ENCODE data around the gene CDK17. TPM values are rescaled to one million over a fixed set of nuclear protein-coding genes. Genes with fewer than 3 reads are reported as not detected.

Gene CDK17
- polyA plus RNA-seq, 3 donors from 2014 or later = 27.2 to 64.0 (median 52.7) TPM

- no peak overlapping the region for H3K4me3 Mint-ChIP-seq
- DNase-seq = no peak
- no peaks in the 10 kb centered on the region for H3K9me3 Mint-ChIP-seq
- peaks cover 0 to 8% (median 8%) of the 10 kb centered on the region in 3 donors for H3K27me3 Mint-ChIP-seq (ENCODE audit: low read depth in 3 of 3)
- H3K36me3 Mint-ChIP-seq = peaks cover 0 to 16% (median 12%) of the 10 kb centered on the region in 3 donors
- peaks cover 17 to 24% of the 10 kb centered on the region in 2 donors for H3K4me1 Mint-ChIP-seq
- no peak overlapping the region for H3K27ac Mint-ChIP-seq
Measured at GRCh38 chr12:96256672-96257361, 143.4 kb downstream of the CDK17 start.

GRCh38 chr12:96255077-96255476 is 145.2 kb downstream of the CDK17 start:
- Mint-ChIP-seq H3K9me3 (no peaks in the 10 kb centered on the region), H3K36me3 (peaks cover 7 to 24% (median 19%) of the 10 kb centered on the region in 3 donors), H3K27me3 (ENCODE audit: low read depth in 3 of 3) (peaks cover 0 to 13% (median 10%) of the 10 kb centered on the region in 3 donors), H3K4me3 (no peak overlapping the region), H3K27ac (peak overlapping the region in 4 of 6 donors; percentile 66 to 83 (median 70)), H3K4me1 (peaks cover 26 to 29% of the 10 kb centered on the region in 2 donors)
- DNase-seq = no peak

GRCh38 chr12:96250119-96250685 is 150.0 kb downstream of the CDK17 start:
- Mint-ChIP-seq H3K27ac (peak overlapping the region; percentile 60 to 92 (median 77)), H3K4me3 (peak overlapping the region in 1 of 5 donors; percentile 34), H3K4me1 (peaks cover 44 to 56% of the 10 kb centered on the region in 2 donors), H3K9me3 (no peaks in the 10 kb centered on the region), H3K27me3 (ENCODE audit: low read depth in 3 of 3) (peaks cover 2 to 25% (median 8%) of the 10 kb centered on the region in 3 donors), H3K36me3 (peaks cover 21 to 40% (median 31%) of the 10 kb centered on the region in 3 donors)
- DNase-seq = no peak

- H3K36me3 Mint-ChIP-seq = peaks cover 21 to 40% (median 28%) of the 10 kb centered on the region in 3 donors
- H3K4me3 Mint-ChIP-seq = peak overlapping the region in 2 of 5 donors; percentile 34 to 46
- peak overlapping the region; percentile 60 to 92 (median 77) for H3K27ac Mint-ChIP-seq
- no peak for DNase-seq
- H3K9me3 Mint-ChIP-seq = no peaks in the 10 kb centered on the region
- peaks cover 47 to 60% of the 10 kb centered on the region in 2 donors for H3K4me1 Mint-ChIP-seq
- H3K27me3 Mint-ChIP-seq (ENCODE audit: low read depth in 3 of 3) = peaks cover 5 to 20% (median 6%) of the 10 kb centered on the region in 3 donors
Measured at GRCh38 chr12:96249196-96250118, 150.8 kb downstream of the CDK17 start.

GRCh38 chr12:96248136-96248931 is 151.9 kb downstream of the CDK17 start:
- peaks cover 50 to 70% of the 10 kb centered on the region in 2 donors for H3K4me1 Mint-ChIP-seq
- H3K27ac Mint-ChIP-seq = peak overlapping the region in 3 of 6 donors; percentile 64 to 75 (median 65)
- H3K4me3 Mint-ChIP-seq = no peak overlapping the region
- no peak for DNase-seq
- peaks cover 21 to 40% (median 28%) of the 10 kb centered on the region in 3 donors for H3K36me3 Mint-ChIP-seq
- no peaks in the 10 kb centered on the region for H3K9me3 Mint-ChIP-seq
- peaks cover 4 to 20% (median 6%) of the 10 kb centered on the region in 3 donors for H3K27me3 Mint-ChIP-seq (ENCODE audit: low read depth in 3 of 3)

GRCh38 chr12:96247563-96247962 is 152.7 kb downstream of the CDK17 start:
- Mint-ChIP-seq H3K36me3 (peaks cover 21 to 40% (median 26%) of the 10 kb centered on the region in 3 donors), H3K9me3 (no peaks in the 10 kb centered on the region)

GRCh38 chr12:96246926-96247505 is 153.2 kb downstream of the CDK17 start:
- peak overlapping the region in 5 of 6 donors; percentile 25 to 80 (median 71) for H3K27ac Mint-ChIP-seq
- no peak overlapping the region for H3K4me3 Mint-ChIP-seq
- DNase-seq = no peak
- H3K4me1 Mint-ChIP-seq = peaks cover 58 to 76% of the 10 kb centered on the region in 2 donors
- peaks cover 21 to 35% (median 21%) of the 10 kb centered on the region in 3 donors for H3K36me3 Mint-ChIP-seq
- H3K9me3 Mint-ChIP-seq = no peaks in the 10 kb centered on the region
- peaks cover 6 to 29% (median 9%) of the 10 kb centered on the region in 3 donors for H3K27me3 Mint-ChIP-seq (ENCODE audit: low read depth in 3 of 3)

More at GRCh38 chr12:96247563-96247962, 152.7 kb downstream of the CDK17 start:
- Mint-ChIP-seq H3K27me3 (ENCODE audit: low read depth in 3 of 3) (peaks cover 4 to 24% (median 6%) of the 10 kb centered on the region in 3 donors), H3K27ac (peak overlapping the region in 4 of 6 donors; percentile 39 to 75 (median 68)), H3K4me3 (no peak overlapping the region), H3K4me1 (peaks cover 56 to 76% of the 10 kb centered on the region in 2 donors)
- DNase-seq = no peak

- H3K27ac Mint-ChIP-seq = peak overlapping the region in 5 of 6 donors; percentile 39 to 87 (median 80)
- H3K4me3 Mint-ChIP-seq = no peak overlapping the region
- peaks cover 11 to 24% (median 14%) of the 10 kb centered on the region in 3 donors for H3K36me3 Mint-ChIP-seq
- no peak for DNase-seq
- no peaks in the 10 kb centered on the region for H3K9me3 Mint-ChIP-seq
- H3K4me1 Mint-ChIP-seq = peaks cover 61 to 76% of the 10 kb centered on the region in 2 donors
- peaks cover 9 to 35% (median 16%) of the 10 kb centered on the region in 3 donors for H3K27me3 Mint-ChIP-seq (ENCODE audit: low read depth in 3 of 3)
Measured at GRCh38 chr12:96244826-96245225, 155.4 kb downstream of the CDK17 start.

- H3K27ac Mint-ChIP-seq = peak overlapping the region; percentile 99 to 100 (median 99)
- peaks cover 68 to 80% of the 10 kb centered on the region in 2 donors for H3K4me1 Mint-ChIP-seq
- peak in 2 of 3 donors; percentile 36 to 38 for DNase-seq
- H3K27me3 Mint-ChIP-seq (ENCODE audit: low read depth in 3 of 3) = peaks cover 12 to 36% (median 21%) of the 10 kb centered on the region in 3 donors
- no peaks in the 10 kb centered on the region for H3K9me3 Mint-ChIP-seq
- H3K4me3 Mint-ChIP-seq = peak overlapping the region; percentile 86 to 96 (median 90)
- peaks cover 9 to 18% (median 10%) of the 10 kb centered on the region in 3 donors for H3K36me3 Mint-ChIP-seq
Measured at GRCh38 chr12:96242597-96242996, 157.6 kb downstream of the CDK17 start.

GRCh38 chr12:96241846-96242256 is 158.4 kb downstream of the CDK17 start:
- Mint-ChIP-seq H3K4me3 (peak overlapping the region; percentile 86 to 96 (median 90)), H3K27ac (peak overlapping the region; percentile 99 to 100 (median 99))

GRCh38 chr12:96241431-96241830 is 158.8 kb downstream of the CDK17 start:
- peak overlapping the region; percentile 86 to 96 (median 90) for H3K4me3 Mint-ChIP-seq
- peaks cover 80 to 86% of the 10 kb centered on the region in 2 donors for H3K4me1 Mint-ChIP-seq
- no peak for DNase-seq
- peaks cover 0 to 8% (median 7%) of the 10 kb centered on the region in 3 donors for H3K36me3 Mint-ChIP-seq
- peaks cover 14 to 35% (median 23%) of the 10 kb centered on the region in 3 donors for H3K27me3 Mint-ChIP-seq (ENCODE audit: low read depth in 3 of 3)
- H3K9me3 Mint-ChIP-seq = no peaks in the 10 kb centered on the region
- peak overlapping the region; percentile 99 to 100 (median 99) for H3K27ac Mint-ChIP-seq

More at GRCh38 chr12:96241846-96242256, 158.4 kb downstream of the CDK17 start:
- peaks cover 76 to 86% of the 10 kb centered on the region in 2 donors for H3K4me1 Mint-ChIP-seq
- H3K27me3 Mint-ChIP-seq (ENCODE audit: low read depth in 3 of 3) = peaks cover 14 to 37% (median 23%) of the 10 kb centered on the region in 3 donors
- peaks cover 3 to 11% (median 8%) of the 10 kb centered on the region in 3 donors for H3K36me3 Mint-ChIP-seq
- H3K9me3 Mint-ChIP-seq = no peaks in the 10 kb centered on the region
- peak; percentile 95 to 96 (median 96) for DNase-seq

GRCh38 chr12:96240656-96241055 is 159.6 kb downstream of the CDK17 start:
- H3K9me3 Mint-ChIP-seq = no peaks in the 10 kb centered on the region
- peak overlapping the region; percentile 99 to 100 (median 99) for H3K27ac Mint-ChIP-seq
- H3K36me3 Mint-ChIP-seq = peaks cover 0 to 8% (median 3%) of the 10 kb centered on the region in 3 donors

More at GRCh38 chr12:96240656-96241055, 159.6 kb downstream of the CDK17 start:
- Mint-ChIP-seq H3K4me3 (peak overlapping the region; percentile 86 to 96 (median 90)), H3K4me1 (peaks cover 87 to 94% of the 10 kb centered on the region in 2 donors), H3K27me3 (ENCODE audit: low read depth in 3 of 3) (peaks cover 14 to 33% (median 26%) of the 10 kb centered on the region in 3 donors)
- no peak for DNase-seq

Measured in immature natural killer cell (primary cell).